SH-SY5Y (cell line): ENCODE results near the gene SLCO3A1.

ENCODE experiments used
- GATA2 ChIP-seq: IDR thresholded peaks from 2 replicates; pipeline ENCODE4 v1.6.1; 2011; ENCODE audit warnings: mild to moderate bottlenecking, low read depth, low read length
- GATA3 ChIP-seq: IDR thresholded peaks from 2 replicates; pipeline ENCODE4 v1.6.1; 2011; ENCODE audit warnings: low read depth, mild to moderate bottlenecking, low read length, moderate library complexity

SLCO3A1 gene

GRCh38 chr15:92146511-92147150, 293.1 kb downstream of the SLCO3A1 start:
- TF ChIP-seq GATA2 (no peak), GATA3 (no peak)

DNA sequence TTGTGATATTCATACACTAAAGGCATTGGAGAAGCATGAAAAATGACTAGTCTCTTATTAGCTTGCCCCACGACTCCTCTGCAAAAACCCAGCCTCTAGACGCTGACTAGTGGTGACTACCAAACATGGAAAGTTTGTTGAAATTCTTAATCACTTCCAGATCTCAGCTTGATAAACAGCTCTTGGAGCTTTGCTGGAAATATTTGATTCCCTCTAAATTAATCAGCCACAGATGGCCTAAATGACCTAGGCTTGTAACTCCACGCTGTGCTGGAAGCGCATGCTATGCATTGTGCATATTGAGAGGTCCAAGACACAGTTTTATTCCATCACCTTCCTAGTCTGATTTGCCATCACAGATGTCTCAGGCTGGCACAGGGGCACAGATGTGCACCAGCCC, 295.5 kb downstream of the SLCO3A1 start:
- no peak for TF ChIP-seq GATA3
- TF ChIP-seq GATA2: no peak

DNA sequence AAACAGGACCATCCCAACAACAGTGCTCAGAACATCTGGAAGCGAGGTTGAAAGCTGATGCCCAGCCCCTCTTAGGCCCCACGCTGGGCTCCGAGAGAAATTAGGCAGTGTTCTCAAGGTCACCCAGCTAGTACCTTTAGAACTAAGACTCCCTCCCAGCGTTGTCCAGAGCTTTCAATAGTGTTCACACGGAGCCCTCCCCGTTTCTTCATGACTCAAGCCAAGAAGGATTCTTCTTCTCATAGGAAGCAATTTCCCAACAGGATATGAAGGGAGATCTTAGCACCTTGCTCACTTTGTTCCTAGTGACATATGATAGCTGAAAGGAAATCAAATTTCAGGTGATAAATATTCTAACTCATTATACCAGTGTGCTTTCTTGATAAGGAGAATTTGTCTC, 296.0 kb downstream of the SLCO3A1 start:
- TF ChIP-seq GATA3: no peak
- no peak for TF ChIP-seq GATA2

GRCh38 chr15:92151168-92151567, 297.7 kb downstream of the SLCO3A1 start:
- no peak for TF ChIP-seq GATA3
- TF ChIP-seq GATA2: no peak

GRCh38 chr15:92151741-92152140, 298.2 kb downstream of the SLCO3A1 start:
- TF ChIP-seq GATA3 (no peak), GATA2 (no peak)

GRCh38 chr15:92152983-92153382, 299.5 kb downstream of the SLCO3A1 start:
- TF ChIP-seq GATA2 (no peak), GATA3 (no peak)

DNA sequence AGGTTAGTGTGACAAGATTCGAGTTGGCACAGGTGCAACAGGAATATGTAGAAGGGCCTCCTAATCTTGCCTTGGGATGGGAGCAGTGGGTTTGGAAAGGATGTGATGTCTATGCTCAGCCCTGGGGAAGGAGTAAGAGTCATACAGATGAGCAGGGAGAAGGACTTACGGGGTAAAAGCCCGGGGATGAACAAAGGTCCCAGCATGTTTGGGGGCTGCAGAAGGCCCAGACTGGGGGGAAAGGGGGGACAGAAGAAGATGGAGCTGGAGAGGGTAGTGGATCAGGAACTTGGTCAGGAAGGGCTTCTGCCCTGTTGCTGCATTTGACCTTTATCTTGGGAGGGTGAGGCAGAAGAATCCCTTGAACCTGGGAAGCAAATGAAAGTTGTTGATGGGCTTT, 300.1 kb downstream of the SLCO3A1 start:
- no peak for TF ChIP-seq GATA3
- no peak for TF ChIP-seq GATA2

DNA sequence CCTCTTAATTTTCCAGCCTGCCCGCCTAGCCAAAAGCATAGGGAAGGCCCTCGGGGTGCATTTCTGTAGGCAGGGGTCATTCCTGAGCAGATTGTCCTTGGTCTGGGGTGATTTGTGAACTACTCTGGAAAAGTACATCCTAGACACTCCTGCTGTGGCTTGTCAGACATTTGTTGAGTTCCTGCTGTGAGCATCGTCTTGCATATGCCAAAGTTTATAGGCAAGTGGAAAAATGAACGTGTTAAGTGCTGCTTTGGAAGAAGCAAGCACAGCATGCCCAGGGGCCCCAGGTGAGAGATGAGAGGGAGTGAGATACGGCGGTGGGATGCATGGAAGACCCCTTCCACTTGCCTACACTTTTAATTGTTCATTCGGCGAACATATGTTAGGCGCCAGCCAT, 302.4 kb downstream of the SLCO3A1 start:
- TF ChIP-seq GATA3 (no peak), GATA2 (no peak)

DNA sequence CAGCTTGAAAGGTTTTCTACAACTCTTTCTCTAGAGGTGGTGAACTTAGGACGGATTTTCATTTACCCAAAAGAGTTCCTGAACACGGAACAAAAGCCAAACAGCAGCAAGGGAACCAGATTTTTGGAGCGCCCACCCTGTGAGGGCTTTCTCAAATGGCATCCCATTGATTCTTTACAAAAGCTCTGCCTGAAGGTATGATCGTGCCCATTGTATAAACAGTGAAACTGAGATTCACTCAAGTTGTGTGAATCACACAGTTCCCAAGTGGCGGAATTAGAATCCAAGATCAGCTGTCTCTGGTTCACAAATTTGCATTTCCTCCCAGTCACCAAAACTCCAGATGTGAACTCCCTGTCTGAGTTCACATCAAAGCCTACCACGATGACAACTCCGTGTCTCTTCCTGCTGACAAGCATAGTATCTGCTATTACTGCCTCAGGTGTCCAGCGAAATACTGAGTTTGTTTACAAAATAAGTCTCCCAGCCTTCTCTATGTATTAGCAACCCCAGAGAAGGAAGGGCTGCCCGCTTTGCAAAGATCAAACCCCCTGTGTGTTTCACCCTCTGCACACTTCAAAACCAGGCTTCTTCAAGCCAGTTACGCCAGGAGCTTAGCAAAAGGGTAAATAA, 304.3 kb downstream of the SLCO3A1 start:
- no peak for TF ChIP-seq GATA3

DNA sequence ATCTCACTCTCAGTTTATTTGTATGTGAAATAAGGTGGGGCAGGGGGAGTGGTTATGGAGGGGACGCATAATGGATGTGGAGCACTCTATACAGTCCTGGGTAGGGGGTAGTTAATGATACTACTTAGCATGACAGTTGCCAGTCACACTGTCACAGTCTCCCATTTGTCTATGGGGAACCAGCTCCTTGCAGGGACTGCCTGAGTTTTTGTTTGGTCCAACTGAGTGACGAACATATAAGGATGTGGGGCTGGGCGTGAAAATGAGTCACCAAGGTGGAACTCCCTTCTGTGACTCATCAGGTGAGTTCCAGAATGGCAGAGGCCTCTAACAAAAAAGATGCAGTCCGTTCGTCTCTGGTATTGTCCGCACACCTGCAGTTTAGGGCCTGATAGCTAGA, 304.9 kb downstream of the SLCO3A1 start:
- TF ChIP-seq GATA2: no peak
- TF ChIP-seq GATA3: no peak

DNA sequence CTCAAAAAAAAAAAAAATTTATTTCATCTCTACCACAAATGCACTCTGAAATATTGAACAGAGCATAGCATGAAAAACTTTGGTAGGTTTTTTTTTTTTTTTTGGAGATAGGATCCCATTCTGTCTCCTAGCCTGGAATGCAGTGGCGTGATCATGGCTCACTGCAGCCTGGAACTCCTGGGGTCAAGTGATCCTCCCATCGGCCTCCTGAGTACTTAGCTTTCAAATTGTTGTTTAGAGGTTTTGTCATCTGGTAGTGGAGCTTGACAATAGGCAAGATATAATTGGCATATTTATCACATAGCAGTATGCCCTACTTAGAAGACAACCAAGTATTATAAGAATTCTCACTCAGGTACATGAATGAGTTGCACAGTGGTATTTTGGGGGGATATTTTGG, 306.0 kb downstream of the SLCO3A1 start:
- no peak for TF ChIP-seq GATA3
- no peak for TF ChIP-seq GATA2

- TF ChIP-seq GATA2: peak; percentile 42
- no peak for TF ChIP-seq GATA3
Measured at GRCh38 chr15:92159906-92160841, 306.7 kb downstream of the SLCO3A1 start.

DNA sequence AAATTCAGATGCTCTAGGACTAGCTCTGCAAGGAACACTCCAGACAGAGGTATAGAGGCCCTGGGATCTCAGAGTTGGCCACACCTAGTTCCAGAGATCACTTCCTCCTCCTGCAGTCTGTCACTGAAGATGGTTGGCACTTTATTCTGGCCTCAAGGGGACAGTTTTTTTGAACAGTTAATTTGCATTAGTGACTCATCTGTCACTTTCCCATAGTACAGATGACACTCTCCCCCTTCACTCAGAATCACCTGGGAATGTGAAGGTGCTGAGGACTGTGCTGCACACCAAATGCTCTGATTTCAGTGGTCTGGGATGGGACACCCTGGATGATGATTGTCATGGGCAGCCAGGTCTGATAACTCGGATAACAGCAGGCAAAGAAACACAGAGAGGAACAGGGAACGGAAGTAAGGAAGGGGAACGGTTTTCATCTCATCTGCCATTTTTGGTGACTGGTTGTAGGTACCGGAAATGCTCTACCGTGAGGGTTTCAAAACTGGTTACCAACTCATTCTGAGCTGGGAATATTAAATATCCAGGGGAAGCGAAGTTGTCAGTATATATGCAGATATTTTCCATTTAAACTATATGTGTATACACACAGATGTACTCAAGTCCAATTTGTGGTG, 307.6 kb downstream of the SLCO3A1 start:
- TF ChIP-seq GATA2: no peak
- TF ChIP-seq GATA3: no peak

- TF ChIP-seq GATA2 (no peak), GATA3 (no peak)
Measured at GRCh38 chr15:92162657-92163056, 309.1 kb downstream of the SLCO3A1 start.

DNA sequence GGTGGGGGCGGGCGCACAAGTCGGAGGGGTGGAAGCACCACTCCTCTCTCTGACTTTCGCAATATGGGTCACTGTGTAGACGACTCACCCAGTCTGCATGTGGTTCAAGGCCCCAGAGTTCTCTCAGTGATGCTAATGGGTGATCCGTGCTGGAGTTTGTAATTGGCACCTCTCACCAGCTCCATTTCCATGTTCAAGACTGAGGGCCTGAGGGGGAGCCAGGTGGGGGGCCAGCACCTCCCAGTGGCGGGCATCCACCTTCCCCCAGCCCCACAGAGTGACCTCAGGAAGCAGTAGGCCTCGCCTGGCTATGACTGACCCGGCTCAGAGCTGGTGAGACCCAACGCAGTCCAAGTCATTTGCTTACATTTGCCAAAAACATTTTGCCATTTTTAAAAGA, 310.1 kb downstream of the SLCO3A1 start:
- TF ChIP-seq GATA3 (no peak), GATA2 (no peak)
